Measurements from ENCODE around the gene SLC7A5.

Gene SLC7A5

DNA sequence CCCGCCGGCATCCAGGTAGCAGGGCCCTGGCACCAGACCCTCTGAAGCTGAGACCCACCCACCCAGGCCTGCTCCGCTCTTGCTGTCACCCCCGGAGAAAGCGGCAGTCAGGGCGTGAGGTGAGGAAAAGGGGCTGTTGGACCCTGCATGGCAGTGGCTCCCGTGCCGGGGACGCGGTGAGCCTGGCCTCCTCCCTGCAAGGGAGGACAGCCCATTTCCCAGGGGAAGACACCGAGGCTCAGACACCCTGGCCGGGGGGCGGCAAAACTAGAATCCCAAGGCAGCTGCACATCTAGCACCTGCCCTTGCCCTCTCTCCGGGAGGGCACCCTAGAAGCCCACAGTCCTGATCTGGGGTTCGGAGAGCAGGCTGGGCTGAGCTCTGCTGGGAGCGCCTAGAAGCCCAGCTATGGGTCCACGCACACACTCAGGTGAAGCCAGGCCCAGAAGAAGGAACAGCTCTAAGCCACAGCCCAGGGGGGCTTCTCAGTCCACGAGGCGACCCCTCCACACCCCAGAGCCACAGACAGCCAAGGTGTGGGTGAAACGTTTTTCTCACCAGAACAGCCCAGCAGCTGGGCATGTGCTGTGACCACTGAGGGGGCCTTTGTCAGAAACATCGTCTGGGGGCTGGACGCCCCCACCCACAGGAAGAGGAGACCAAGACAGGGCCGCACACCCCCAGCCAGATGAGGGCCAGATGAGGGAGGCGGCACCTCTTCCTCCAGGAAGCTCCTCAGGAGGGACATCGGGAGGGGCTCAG lies 22.4 kb downstream of the SLC7A5 start:
- DNase-seq (ENCODE audit: low read depth in 2 of 3, low spot score in 1 of 3) = no peak

DNA sequence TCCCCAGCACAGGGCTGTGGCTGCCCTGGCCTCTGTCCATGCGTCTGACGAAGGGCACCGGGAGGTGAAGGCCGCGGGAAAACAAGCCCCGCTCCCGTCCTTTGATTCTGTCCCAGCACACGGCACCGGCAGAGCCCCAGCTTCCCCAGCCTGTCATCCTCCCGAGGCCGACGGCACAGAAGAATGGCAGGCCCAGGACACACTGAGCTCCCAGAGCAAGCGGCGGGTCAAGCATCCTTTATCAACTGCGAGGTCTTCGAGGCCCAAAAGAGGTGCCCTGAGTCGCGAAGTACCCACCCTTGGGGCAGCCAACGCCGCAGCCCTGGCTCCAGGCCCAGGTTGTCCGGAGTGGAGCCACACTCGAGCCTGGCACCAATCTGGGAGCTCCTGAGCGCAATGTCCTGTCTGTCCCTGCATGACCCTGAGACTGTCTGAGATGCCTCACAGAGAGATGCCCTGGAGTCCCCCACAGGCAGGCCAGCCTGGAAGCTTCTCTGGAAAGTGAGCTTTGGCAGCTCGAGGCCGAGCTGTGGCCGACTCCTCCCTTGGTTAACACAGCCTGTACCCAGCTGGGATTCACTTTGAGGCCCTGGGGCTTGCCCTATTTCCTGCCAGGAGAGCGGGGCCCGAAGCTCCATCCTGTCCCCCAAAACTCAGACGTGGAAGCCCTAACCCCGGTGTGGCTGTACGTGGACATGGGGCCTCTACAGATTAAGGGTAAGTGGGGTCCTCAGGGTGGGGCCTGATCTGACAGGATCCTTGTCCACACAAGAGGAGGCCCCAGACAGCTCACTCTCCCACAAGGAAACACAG lies 23.3 kb downstream of the SLC7A5 start:
- DNase-seq (ENCODE audit: low read depth in 2 of 3, low spot score in 1 of 3) = no peak

DNA sequence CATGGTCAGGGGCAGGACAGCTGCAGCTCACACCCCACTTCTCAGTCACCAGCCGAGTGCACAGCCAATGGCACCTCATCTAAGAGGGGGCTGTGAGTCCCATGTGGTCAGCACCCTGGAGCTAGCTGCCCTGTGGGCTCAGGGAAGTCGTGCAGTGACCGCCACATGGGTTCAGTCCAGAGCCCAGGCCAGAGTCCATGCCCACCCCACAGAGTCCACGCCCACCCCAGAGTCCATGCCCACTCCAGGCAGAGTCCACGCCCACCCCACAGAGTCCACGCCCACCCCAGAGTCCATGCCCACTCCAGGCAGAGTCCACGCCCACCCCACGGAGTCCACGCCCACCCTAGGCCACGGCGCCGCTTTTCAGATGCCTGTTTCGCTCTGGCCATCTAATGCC lies 24.1 kb downstream of the SLC7A5 start:
- no peak for DNase-seq (ENCODE audit: low read depth in 2 of 3, low spot score in 1 of 3)

DNA sequence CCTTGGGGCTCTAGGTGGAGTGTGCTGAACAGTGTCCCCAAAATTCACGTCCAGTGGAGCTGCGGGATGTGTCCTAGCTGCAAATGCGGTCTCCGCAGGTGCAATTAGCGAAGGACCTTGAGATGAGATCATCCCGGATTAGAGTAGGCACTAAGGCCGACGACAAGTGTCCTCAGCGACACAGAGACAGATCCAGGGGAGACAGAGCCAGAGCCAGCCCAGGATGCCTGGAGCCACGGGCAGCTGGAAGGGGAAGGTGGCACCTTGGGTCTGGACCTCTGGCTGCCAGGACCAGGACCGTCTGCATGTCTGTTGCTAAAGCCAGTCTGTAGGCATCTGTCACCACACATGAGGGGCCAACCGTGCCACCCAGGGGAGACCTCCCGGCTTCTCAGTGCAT lies 24.5 kb downstream of the SLC7A5 start:
- DNase-seq (ENCODE audit: low read depth in 2 of 3, low spot score in 1 of 3) = no peak

DNA sequence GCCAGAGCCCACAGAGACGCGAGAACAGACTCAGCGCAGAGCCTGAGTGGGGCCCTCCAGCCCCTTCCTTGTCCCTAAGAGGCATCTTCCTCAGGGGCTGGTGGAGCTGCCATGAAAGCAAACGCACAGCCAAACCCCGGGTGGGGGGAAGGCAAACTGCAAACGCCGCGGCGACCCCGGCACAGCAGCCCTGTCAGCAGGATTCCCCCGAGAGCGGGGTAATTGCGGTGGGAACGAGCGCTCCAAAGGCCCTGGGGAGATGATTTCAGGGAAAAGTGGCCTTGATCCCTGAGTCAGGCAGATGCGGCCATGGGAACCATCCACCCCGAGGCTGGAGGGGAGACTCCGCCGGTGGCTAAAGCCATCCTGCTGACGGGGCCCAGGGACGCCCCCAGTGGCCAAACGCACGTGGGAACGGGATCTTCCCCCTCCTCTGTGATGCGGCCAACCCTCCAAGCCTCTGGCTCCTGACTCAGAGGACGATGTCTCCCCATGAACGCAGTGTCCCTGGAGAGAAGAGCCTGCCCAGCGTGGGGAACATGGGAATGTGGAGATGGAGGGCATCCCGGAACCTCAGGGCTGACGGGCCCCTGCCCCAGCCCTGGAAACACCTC lies 25.1 kb downstream of the SLC7A5 start:
- DNase-seq (ENCODE audit: low read depth in 2 of 3, low spot score in 1 of 3) = no peak

DNA sequence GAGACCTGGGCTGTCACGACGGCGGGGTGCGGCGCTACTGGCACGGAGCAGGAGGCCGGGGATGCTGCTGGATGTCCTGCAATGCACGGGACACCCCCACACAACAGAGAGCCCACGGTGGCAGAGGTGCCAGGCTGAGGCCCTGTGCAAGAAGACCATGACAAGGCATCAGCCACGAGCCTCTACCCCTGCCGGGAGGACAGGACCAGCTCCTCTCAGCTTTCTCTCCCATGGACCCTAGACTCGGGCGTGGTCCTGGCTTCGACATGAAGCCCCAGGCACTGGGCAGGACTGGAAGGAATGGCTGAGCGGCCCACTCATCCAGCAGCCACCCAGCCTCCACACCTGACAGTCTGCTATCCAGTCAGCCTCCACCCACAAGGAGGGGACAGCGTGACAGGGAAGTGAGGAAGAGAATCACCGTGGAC lies 25.6 kb downstream of the SLC7A5 start:
- DNase-seq (ENCODE audit: low read depth in 2 of 3, low spot score in 1 of 3) = no peak

DNA sequence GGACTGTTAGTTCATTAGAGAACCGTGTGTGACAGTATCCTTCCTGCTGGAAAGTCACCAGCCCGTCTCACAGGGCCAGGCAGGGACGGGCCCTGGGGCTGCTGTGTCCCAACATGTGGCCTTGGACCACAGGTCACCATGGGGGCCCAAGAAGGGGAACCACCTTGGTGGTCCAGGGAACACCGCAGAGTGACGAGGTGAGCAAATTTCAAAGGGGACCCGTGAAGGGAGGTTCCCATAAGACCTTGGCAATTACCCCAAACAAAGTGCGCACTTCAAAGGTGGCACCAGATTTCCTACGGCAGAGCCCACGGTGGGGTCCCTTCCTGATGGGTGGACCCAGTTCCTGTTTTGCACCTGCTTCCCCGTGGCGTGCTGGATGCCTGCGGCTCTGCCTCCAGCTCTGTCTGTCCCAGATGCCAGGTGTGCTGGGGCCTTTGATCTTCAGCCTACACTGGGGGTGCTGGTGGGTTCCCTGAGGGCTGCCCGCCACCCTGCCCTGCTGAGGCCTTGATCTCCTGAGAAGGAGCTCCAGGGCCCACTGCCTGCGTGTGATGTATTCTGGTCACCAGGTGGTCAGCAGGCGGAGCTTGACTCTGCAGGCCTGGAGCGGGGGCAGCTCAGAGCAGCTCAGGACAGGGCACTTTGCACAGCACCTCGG lies 27.0 kb downstream of the SLC7A5 start:
- DNase-seq (ENCODE audit: low read depth in 2 of 3, low spot score in 1 of 3) = no peak

DNA sequence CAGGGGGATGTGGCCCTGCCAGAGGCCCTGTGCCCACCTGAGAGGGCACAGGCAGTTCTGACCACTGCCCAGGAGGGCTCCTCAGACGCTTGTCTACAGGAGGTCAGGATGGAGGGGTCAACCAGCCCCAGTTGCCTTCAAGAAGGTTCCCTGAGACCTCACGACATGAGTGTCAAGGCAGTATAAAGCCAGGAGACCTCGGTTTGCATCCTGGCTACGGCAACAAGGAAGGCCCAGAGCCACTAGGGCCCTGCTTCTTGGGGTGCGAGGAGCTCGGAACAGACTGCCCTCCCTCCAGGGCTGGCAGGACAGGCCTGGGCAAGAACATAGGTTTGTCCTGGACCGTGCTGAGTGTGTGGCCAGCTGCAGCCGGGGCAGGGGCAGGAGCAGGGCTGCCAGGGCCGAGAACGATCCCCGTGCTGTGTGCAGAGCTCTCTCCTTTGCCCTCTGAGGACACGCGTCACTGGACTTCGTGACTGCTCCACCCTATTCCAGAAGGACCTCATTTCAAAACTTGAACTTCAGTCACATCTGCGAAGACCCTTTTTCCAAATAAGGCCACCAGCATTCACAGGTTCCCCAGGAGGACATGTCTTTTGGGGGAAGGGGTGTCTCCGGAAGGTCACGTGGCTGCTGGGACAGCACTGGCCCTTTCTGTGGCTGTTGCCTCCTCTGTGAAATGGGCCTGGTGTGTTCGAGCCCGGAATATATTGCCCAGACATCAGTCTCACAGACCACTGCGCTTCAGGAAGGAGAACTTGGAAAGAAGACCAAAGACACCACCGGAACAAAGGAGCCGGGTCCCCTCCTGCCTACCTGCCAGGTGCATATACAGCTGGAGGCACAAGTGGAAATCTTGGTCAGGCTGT lies 27.7 kb downstream of the SLC7A5 start:
- no peak for DNase-seq (ENCODE audit: low read depth in 2 of 3, low spot score in 1 of 3)

DNA sequence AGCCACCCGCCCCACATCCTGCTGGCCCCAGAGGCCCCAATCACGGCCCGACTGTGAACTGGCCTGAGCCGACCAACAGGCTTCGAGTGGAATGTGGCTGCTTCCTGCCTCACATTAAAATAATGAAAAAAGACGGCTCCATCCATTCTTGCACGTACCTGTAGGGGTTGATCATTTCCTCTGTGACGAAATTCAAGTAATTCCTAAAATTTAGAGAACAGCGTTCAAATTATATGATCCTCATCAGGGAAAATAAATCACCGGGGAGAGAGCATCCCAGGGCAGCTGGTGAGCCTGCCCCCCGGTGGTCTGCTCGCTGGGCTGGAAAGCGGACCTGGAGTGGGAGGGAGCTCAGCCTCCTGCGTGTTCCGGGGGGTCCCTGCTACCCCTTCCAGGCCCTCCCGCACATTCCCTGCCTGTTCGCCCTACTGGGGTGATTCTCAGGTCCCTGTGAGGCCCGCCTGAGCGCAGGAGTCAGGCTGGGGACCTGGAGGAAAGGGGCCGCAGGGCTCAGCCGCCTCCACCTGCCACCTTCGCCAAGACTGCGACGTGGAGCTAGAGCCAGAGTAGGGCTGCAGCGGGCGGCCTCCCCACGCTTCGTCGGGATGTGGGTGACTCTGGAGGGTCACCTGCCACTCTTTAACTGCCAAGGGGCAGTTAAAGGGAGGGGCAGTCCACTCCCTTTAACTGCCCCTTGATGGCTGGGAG lies 28.9 kb downstream of the SLC7A5 start:
- no peak for DNase-seq (ENCODE audit: low read depth in 2 of 3, low spot score in 1 of 3)

DNA sequence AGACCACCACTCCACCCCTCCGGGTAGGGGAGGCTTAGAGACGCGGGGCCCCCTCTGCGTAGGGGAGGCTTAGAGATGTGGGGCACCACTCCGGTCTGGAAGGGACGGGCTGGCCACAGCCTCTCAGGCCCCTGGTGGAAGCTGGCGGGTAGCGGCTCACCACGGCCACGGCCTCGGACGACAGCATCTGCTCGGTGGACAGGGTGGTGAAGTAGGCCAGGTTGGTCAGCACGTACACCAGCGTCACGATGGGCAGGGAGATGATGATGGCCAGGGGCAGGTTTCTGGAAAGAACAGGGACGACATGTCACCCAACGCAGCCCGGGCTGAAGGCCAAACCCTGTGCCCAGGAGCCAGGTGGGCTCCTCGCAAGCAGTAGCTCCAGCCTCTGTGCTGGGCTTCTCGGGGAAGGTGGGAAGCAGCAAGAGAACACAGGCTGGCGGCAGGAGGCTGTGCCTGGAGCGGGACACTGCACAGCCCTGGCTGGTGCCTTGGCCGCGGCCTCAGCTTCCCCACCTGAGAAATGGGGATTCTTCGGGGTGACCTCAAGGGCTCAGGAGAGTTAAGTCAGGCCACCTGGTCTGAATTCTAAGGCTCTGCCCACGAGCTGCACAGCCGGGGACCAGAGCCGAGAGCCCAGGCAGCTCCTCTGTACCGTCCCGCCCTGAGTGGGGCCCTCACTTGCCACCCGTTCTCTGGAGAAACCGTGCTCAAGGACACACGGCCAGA lies 29.6 kb downstream of the SLC7A5 start:
- no peak for DNase-seq (ENCODE audit: low read depth in 2 of 3, low spot score in 1 of 3)

DNA sequence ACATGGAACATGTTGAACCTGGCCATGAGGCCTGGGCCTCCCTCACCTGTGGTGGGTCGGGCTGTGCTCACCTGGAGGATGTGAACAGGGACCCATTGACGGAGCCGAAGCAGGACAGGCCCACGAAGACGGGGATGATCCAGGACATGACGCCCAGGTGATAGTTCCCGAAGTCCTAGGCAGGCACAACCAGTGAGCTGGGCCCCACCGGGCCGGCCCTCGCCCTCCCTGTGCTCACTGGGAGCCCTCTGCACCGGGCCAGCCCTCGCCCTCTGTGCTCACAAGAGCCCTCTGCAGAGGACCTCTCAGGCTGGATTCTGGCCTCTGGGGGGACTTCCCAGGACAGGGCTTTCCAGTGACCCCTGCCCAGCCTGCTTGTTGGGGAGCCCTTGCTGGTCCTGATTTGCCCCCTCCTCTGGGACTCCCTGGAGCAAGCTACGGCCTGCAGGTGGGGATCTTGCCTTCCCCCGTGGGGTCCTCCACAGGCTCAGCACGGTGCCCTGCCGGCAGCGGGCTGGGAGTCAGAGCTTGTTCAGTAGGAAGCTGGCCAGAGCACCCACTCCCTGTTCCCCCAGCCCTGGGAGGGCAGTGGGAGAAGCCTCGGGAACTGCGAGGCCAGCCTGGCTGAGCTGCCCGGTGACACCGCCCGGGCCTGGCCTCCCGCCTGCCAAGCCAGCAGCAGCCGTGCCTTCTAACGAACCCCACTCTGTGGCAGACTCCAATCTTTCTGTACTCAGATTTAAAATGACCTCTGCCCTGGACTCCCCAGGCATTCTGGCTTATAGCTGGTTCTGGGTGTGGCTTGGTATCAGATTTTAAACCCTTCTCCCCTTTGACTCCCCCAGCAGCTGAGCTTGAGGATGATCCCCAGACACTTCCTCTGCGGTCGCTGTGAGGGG lies 30.4 kb downstream of the SLC7A5 start:
- DNase-seq (ENCODE audit: low read depth in 2 of 3, low spot score in 1 of 3) = no peak

DNA sequence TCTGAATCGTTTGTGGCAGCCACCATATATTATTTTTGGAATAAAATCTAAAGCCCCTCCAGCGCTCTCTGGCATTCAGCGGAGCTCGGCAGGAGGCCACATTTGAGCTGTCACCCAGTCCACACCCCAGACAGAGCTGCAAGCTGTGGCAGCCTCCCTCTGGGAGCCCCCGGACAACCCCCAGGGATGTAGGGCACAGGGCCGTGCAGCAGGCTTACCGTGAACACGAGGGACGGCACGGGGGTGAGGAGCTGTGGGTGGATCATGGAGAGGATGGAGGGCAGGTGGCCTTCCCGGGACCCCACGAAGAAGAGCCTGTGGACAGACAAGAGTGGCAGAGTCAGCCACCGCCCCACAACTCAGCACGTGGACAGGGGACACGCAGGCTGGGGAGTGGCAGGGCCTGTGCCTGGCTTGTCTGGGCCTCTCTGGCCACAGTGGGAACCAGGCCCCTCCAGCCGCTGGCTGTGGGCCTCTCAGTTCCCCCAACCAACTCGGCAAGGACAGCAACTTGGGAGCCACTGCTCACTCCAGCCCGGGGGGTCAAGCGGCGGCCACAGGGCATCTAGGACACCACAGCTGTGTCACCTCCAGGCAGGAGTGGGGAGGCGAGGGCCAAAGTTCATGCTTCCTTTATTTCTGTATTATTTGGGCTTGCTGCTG lies 31.5 kb downstream of the SLC7A5 start:
- no peak for DNase-seq (ENCODE audit: low read depth in 2 of 3, low spot score in 1 of 3)

DNA sequence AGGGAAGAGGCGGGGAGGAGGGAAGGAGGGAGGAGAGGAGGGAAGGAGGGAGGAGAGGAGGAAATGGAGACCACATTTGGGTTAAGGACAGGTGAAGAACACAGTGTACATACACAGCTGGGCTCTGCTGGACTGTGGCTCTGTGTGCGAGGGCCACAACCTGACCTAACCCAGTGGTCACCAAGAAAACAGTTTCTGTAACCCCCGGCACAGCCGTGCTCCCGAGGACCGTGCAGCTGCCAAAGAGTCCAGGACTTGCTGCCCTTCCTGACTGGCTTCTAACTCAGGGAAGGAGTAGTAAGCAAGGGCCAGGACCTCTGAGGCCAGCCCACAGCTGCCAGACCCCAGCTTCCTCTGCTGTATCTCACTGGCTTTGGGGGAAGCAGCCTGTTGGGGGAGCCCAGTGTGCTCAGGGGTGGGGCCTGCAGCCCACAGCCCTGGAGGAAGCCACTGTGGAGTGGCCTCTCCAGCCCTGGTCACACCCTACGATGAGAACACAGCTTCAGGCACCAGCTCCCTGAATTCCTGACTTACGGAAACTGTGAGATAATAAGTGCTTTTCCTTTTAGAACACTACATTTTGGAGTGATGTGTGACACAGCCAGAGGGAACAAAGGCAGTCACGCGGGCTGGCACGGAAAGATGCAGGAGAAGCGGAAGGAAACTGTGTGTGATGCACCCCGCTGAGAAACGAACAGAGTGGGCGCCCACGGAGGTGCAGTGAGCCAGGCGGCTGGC lies 32.3 kb downstream of the SLC7A5 start:
- DNase-seq (ENCODE audit: low read depth in 2 of 3, low spot score in 1 of 3) = no peak

DNA sequence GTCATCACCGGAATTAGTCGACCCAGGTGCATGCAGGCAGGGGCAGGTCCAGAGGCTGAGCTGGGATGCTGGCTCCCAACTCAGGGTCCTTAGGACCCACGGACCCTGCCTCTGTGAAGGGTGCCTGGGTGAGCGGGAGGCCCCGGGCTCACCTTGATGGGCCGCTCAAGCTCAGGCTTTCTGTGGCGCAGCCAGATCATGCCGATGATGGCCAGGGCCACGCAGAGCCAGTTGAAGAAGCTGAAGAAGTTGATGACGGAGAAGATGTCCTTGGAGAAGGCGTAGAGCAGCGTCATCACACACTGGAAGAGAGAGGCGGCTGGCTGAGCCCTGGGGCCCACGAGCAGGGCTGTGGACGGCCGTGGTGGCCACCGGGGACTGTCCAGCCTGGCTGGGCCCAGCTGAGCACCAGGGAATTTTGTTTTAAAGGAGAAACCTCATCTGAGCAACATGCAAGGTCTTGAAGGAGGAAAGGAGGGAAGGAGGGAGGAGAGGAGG lies 32.9 kb downstream of the SLC7A5 start:
- DNase-seq (ENCODE audit: low read depth in 2 of 3, low spot score in 1 of 3) = no peak

DNA sequence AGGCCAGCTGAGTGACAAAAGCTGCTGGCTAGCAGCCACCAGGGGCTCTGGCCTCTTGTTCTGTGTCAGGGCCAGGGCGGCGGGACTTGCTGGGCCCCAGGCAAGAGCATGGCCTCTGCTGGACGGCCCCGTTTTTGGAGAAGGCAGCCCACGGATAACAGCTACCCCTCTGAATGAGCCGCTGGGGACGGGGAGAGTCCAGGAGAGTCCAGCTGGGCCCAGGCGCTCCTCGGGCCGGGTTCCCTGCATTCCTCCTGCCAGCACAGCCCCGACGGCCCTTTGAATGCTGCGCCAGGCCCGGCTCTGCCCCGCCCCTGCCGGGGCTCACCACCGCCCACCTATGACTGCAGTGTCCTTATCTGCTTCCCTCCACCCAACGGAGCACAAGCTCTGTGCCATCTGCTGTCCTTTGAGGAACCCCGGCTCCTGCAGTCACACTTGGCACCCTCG lies 33.4 kb downstream of the SLC7A5 start:
- no peak for DNase-seq (ENCODE audit: low read depth in 2 of 3, low spot score in 1 of 3)

DNA sequence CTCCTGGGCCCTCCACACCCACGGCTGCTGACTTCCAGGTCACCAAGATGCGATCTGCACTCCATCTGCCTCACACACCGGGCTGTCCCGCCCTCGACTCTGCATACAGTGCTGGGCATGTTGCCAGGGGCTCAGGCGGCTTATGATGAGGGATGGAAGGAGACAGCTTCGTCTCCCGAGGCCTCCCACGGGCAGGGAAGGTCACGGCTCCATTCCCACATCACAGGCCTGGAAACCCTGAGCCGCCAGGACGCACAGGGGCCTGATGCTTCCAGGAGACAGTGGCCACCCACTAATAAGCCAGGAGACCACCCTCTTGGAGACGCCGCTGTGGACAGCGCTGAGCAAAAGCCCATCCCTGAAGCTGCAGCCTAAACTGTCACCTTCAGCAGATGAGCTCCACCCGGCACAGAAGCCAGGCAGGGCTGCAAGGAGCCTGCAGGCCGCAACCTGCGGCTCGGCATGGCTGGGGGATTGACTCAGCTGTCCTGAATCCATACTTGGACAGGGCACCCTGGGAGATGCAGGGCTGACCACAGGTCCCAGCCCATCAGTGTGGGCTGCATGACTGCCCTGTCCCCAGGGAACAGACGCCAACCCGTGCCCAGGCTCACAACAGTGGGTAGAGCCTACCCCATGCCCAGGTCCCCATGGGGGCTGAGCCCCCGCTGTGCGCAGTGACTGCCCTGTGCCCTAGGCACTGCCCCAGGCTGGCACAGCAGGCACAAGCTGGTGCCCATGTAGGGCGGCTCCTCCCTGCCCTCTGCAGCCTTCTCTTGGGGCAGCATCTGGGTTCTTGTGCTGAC lies 34.4 kb downstream of the SLC7A5 start:
- DNase-seq (ENCODE audit: low read depth in 2 of 3, low spot score in 1 of 3) = no peak
